HepG2 (cell line): Measurements from ENCODE around the gene ZSWIM5. TPM values are rescaled to one million over a fixed set of nuclear protein-coding genes. Genes with fewer than 3 reads are reported as not detected.

Experiments
- ATF7 ChIP-seq, 2 experiments: fragments of 450-650 bp in 1 of 2; sonication (generic) in 1 of 2; formaldehyde crosslinking in 1 of 2; IDR thresholded peaks; 2 replicates each; pipeline versions ENCODE4 v1.4.0 to v1.6.1; 2016 to 2020; ENCODE audit warnings: antibody characterized with exemption in 1 of 2, mild to moderate bottlenecking in 1 of 2, missing genetic modification reagents in 1 of 2
- DR1 ChIP-seq: sonication (generic); formaldehyde crosslinking; IDR thresholded peaks from 2 replicates; pipeline ENCODE4 v1.8.0; 2021; ENCODE audit warnings: mild to moderate bottlenecking, missing genetic modification reagents, inconsistent platforms
- HIC2 ChIP-seq: sonication (generic); formaldehyde crosslinking; IDR thresholded peaks from 2 replicates; pipeline ENCODE4 v1.9.0; 2022; ENCODE audit warnings: low read depth, missing genetic modification reagents
- NR2F1 ChIP-seq, 2 experiments: fragments of 450-650 bp in 1 of 2; formaldehyde crosslinking in 1 of 2; IDR thresholded peaks; 2 replicates each; pipeline versions ENCODE4 v1.5.0 to v1.6.1; 2016 to 2020; ENCODE audit warnings: mild to moderate bottlenecking in 1 of 2, missing compliant biosample characterization in 1 of 2, missing genetic modification reagents in 1 of 2, moderate library complexity in 1 of 2
- POLR2G ChIP-seq: fragments of 200-400 bp; formaldehyde crosslinking; IDR thresholded peaks from 2 replicates; pipeline ENCODE4 v1.6.1; 2018; ENCODE audit warnings: mild to moderate bottlenecking, low read depth, low read length, moderate library complexity
- RARA ChIP-seq: IDR thresholded peaks from 2 replicates; pipeline ENCODE4 v1.6.1; 2016; ENCODE audit warnings: missing genetic modification reagents, missing compliant biosample characterization
- SAFB2 ChIP-seq: sonication (generic); formaldehyde crosslinking; IDR thresholded peaks from 2 replicates; pipeline ENCODE4 v1.5.1; 2020; ENCODE audit warnings: missing genetic modification reagents, low read depth, mild to moderate bottlenecking, borderline replicate concordance
- SRSF1 ChIP-seq: fragments of 200-400 bp; formaldehyde crosslinking; optimal IDR thresholded peaks from 2 replicates; pipeline ENCODE3; 2017; ENCODE audit warnings: mild to moderate bottlenecking, low read depth, low read length, moderate library complexity
- THAP9 ChIP-seq: sonication (generic); formaldehyde crosslinking; IDR thresholded peaks from 2 replicates; pipeline ENCODE4; 2020; ENCODE audit warnings: missing genetic modification reagents, mild to moderate bottlenecking, borderline replicate concordance
- TOE1 ChIP-seq: sonication (generic); formaldehyde crosslinking; IDR thresholded peaks from 2 replicates; pipeline ENCODE4 v1.4.0; 2020; ENCODE audit warnings: mild to moderate bottlenecking, missing genetic modification reagents
- U2AF2 ChIP-seq: fragments of 200-400 bp; formaldehyde crosslinking; IDR thresholded peaks from 2 replicates; pipeline ENCODE4 v1.6.1; 2017; ENCODE audit warnings: low read depth, mild to moderate bottlenecking, low read length
- ZFP1 ChIP-seq: IDR thresholded peaks from 2 replicates; pipeline ENCODE4 v1.6.1; 2016
- ZKSCAN1 ChIP-seq: fragments of 150-350 bp; IDR thresholded peaks from 2 replicates; pipeline ENCODE4 v1.6.1; 2014; ENCODE audit warnings: low read length
- ZNF430 ChIP-seq: sonication (generic); formaldehyde crosslinking; IDR thresholded peaks from 2 replicates; pipeline ENCODE4 v1.9.0; 2021; ENCODE audit warnings: mild to moderate bottlenecking, missing genetic modification reagents
- ZNF432 ChIP-seq: sonication (generic); formaldehyde crosslinking; IDR thresholded peaks from 2 replicates; pipeline ENCODE4 v1.5.0; 2020; ENCODE audit warnings: missing genetic modification reagents, mild to moderate bottlenecking, borderline replicate concordance
- ZNF468 ChIP-seq: sonication (generic); formaldehyde crosslinking; IDR thresholded peaks from 2 replicates; pipeline ENCODE4 v1.8.0; 2022; ENCODE audit warnings: mild to moderate bottlenecking, moderate library complexity, missing genetic modification reagents
- ZNF530 ChIP-seq: sonication (generic); formaldehyde crosslinking; IDR thresholded peaks from 2 replicates; pipeline ENCODE4 v1.5.0; 2020; ENCODE audit warnings: low read depth, mild to moderate bottlenecking, missing genetic modification reagents
- ZNF552 ChIP-seq: sonication (generic); formaldehyde crosslinking; IDR thresholded peaks from 2 replicates; pipeline ENCODE4 v1.9.0; 2022; ENCODE audit warnings: missing genetic modification reagents, mild to moderate bottlenecking, borderline replicate concordance
- ZNF792 ChIP-seq: IDR thresholded peaks from 2 replicates; pipeline ENCODE4 v1.6.1; 2016
- polyA plus RNA-seq, 8 experiments: library from polyadenylated mRNA; depleted of rRNA in 3 of 8; stranded (reverse) in 7 of 8; unstranded in 1 of 8; fragments of >200 nt; fragmentation: Illumina TruSeq in 4 of 8; extraction: Trizol in 4 of 8; gene quantifications; 2 replicates each; pipeline versions ENCODE4 v1.2.1 to v1.2.3, GENCODE V29; 2011 to 2016; ENCODE audit warnings: low read depth in 4 of 8, missing spikeins in 1 of 8, mixed read lengths in 1 of 8; ENCODE audit not compliant: insufficient read depth in 1 of 8
- total RNA-seq, 5 experiments: library from RNA; depleted of rRNA; stranded (reverse); fragments of >200 nt; fragmentation: Illumina TruSeq; extraction: Trizol; gene quantifications; 2 replicates each; pipeline ENCODE4 v1.2.3, GENCODE V29; 2016; ENCODE audit warnings: low read depth in 1 of 5
- TF ChIP-seq, protein P1 (sequence below): sonication (generic); formaldehyde crosslinking; IDR thresholded peaks from 2 replicates; pipeline ENCODE4 v1.5.0; 2020; ENCODE audit warnings: mild to moderate bottlenecking, missing genetic modification reagents, moderate library complexity
- TF ChIP-seq, protein P2 (sequence below): sonication (generic); formaldehyde crosslinking; IDR thresholded peaks from 2 replicates; pipeline ENCODE4 v1.4.0; 2020; ENCODE audit warnings: missing genetic modification reagents

ZSWIM5 gene
- total and polyA plus RNA-seq, 2 of the 13 experiments (the other 11 are each of a cell fraction or from before 2014, with no cell fraction given), result 11.0 to 20.6 TPM

DNA sequence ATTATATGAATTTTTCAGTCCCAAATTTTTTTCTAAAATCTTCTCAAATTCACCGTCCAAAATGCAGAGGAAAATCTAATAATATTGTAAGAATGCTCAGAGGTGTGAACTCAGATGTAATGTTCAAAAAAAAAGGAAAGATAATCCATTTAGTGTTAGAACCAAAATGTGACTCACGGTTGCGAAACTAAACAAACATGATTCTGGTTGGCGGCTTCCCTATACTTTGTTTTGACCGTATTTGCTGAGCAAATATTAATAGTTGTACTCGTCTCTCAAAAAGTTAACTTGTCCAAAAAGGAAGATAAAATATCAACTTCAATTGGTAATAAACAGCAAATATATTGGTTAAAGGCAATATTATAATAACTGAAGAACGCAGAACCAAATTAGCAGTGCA lies 34.4 kb downstream of the ZSWIM5 start (continued):
- TF ChIP-seq ZNF552, result no peak
- TF ChIP-seq HIC2 (CRISPR knock-in tag), result no peak
- no peak for TF ChIP-seq POLR2G
- TF ChIP-seq RARA, result peak; percentile 87
- peak; percentile 65; the same call in 1 of the 2 replicates for TF ChIP-seq TOE1
- TF ChIP-seq, protein P1, sequence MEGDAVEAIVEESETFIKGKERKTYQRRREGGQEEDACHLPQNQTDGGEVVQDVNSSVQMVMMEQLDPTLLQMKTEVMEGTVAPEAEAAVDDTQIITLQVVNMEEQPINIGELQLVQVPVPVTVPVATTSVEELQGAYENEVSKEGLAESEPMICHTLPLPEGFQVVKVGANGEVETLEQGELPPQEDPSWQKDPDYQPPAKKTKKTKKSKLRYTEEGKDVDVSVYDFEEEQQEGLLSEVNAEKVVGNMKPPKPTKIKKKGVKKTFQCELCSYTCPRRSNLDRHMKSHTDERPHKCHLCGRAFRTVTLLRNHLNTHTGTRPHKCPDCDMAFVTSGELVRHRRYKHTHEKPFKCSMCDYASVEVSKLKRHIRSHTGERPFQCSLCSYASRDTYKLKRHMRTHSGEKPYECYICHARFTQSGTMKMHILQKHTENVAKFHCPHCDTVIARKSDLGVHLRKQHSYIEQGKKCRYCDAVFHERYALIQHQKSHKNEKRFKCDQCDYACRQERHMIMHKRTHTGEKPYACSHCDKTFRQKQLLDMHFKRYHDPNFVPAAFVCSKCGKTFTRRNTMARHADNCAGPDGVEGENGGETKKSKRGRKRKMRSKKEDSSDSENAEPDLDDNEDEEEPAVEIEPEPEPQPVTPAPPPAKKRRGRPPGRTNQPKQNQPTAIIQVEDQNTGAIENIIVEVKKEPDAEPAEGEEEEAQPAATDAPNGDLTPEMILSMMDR (CRISPR knock-in tag), result no peak
- no peak for TF ChIP-seq ZNF430
- no peak for TF ChIP-seq NR2F1 (CRISPR knock-in tag; IDR thresholded peaks at IDR 0.05)
- TF ChIP-seq ZNF468, result no peak
- TF ChIP-seq, protein P2, sequence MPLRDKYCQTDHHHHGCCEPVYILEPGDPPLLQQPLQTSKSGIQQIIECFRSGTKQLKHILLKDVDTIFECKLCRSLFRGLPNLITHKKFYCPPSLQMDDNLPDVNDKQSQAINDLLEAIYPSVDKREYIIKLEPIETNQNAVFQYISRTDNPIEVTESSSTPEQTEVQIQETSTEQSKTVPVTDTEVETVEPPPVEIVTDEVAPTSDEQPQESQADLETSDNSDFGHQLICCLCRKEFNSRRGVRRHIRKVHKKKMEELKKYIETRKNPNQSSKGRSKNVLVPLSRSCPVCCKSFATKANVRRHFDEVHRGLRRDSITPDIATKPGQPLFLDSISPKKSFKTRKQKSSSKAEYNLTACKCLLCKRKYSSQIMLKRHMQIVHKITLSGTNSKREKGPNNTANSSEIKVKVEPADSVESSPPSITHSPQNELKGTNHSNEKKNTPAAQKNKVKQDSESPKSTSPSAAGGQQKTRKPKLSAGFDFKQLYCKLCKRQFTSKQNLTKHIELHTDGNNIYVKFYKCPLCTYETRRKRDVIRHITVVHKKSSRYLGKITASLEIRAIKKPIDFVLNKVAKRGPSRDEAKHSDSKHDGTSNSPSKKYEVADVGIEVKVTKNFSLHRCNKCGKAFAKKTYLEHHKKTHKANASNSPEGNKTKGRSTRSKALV (CRISPR knock-in tag), result 0 out of 2 replicates have a peak, but pooled peaks have one; percentile 33
- no peak for TF ChIP-seq SRSF1
- TF ChIP-seq THAP9, result no peak
- peak; percentile 44; the same call in 1 of the 2 replicates for TF ChIP-seq ZNF792 (CRISPR knock-in tag)
- no peak for TF ChIP-seq DR1 (CRISPR knock-in tag)
- TF ChIP-seq ZNF432, result no peak
- TF ChIP-seq SAFB2, result no peak
- TF ChIP-seq ZFP1, result 0 out of 2 replicates have a peak, but pooled peaks have one; percentile 35
- no peak for TF ChIP-seq ZNF530 (CRISPR knock-in tag)
- TF ChIP-seq ATF7 (IDR thresholded peaks at IDR 0.05), result peak; percentile 23; the same call in 1 of the 2 replicates
- no peak for TF ChIP-seq ATF7 (CRISPR knock-in tag; IDR thresholded peaks at IDR 0.05)
- TF ChIP-seq ZKSCAN1, result no peak
- TF ChIP-seq U2AF2, result no peak
